GM18951 (cell line): Measurements from ENCODE around the gene BTBD10.

Source experiments
- POLR2A ChIP-seq: IDR thresholded peaks from 4 replicates; pipeline ENCODE4 v1.6.1; 2011; ENCODE audit warnings: mild to moderate bottlenecking; ENCODE audit not compliant: insufficient read length, insufficient read depth; ENCODE audit errors: extremely low read depth
- in situ Hi-C: fragments of 300-500 bp; cut with MboI; formaldehyde crosslinking; loops from one replicate; pipeline ENCODE4 v1.12.0; 2022; ENCODE audit warnings: low sequenced_read_pairs, mixed read lengths, inconsistent platforms; ENCODE audit not compliant: unreplicated experiment

BTBD10 gene

GRCh38 chr11:13462901-13463778 is at the start of gene BTBD10:
BTBD10 (minus strand) TSS chr11:13463222; CDS start chr11:13445124, 18,098 bp downstream.
- peak; percentile 96 for TF ChIP-seq POLR2A
- in situ Hi-C loops: no loop called here

- in situ Hi-C loops: no loop called here
- no peak for TF ChIP-seq POLR2A
Observed at GRCh38 chr11:13503393-13503792, 40.4 kb upstream of the BTBD10 start.

GRCh38 chr11:13502492-13502891 is 39.5 kb upstream of the BTBD10 start:
- TF ChIP-seq POLR2A: no peak

GRCh38 chr11:13495929-13496328 is 32.9 kb upstream of the BTBD10 start, which contains the start of gene PTH:
PTH (minus strand) TSS chr11:13495997; CDS start chr11:13492855, 3,142 bp downstream.
- TF ChIP-seq POLR2A: no peak
- in situ Hi-C loops: no loop called here

More at GRCh38 chr11:13502492-13502891, 39.5 kb upstream of the BTBD10 start:
- in situ Hi-C loops: no loop called here

- in situ Hi-C loops: no loop called here
- no peak for TF ChIP-seq POLR2A
Observed at GRCh38 chr11:13494051-13494450, 31.0 kb upstream of the BTBD10 start.

GRCh38 chr11:13487661-13488030 is 24.6 kb upstream of the BTBD10 start:
- in situ Hi-C loops: no loop called here
- no peak for TF ChIP-seq POLR2A

- TF ChIP-seq POLR2A: no peak
- in situ Hi-C loops: no loop called here
Observed at GRCh38 chr11:13486926-13487660, 24.1 kb upstream of the BTBD10 start.

GRCh38 chr11:13480198-13480597 is 17.2 kb upstream of the BTBD10 start:
- in situ Hi-C loops: no loop called here
- no peak for TF ChIP-seq POLR2A

GRCh38 chr11:13479688-13480087 is 16.7 kb upstream of the BTBD10 start:
- in situ Hi-C loops: no loop called here
- TF ChIP-seq POLR2A: no peak

- in situ Hi-C loops: no loop called here
Observed at GRCh38 chr11:13475091-13475490, 12.1 kb upstream of the BTBD10 start.

GRCh38 chr11:13473013-13473722 is 10.1 kb upstream of the BTBD10 start:
- TF ChIP-seq POLR2A: no peak
- in situ Hi-C loops: no loop called here

More at GRCh38 chr11:13475091-13475490, 12.1 kb upstream of the BTBD10 start:
- no peak for TF ChIP-seq POLR2A

- no peak for TF ChIP-seq POLR2A
- in situ Hi-C loops: no loop called here
Observed at GRCh38 chr11:13468750-13469149, 5.7 kb upstream of the BTBD10 start.

GRCh38 chr11:13465909-13466371 is 2.9 kb upstream of the BTBD10 start:
- in situ Hi-C loops: no loop called here
- no peak for TF ChIP-seq POLR2A
